Breast epithelium (tissue), 4 donors: Measurements from ENCODE around the gene SOCS1. TPM values are rescaled to one million over a fixed set of nuclear protein-coding genes. Genes with fewer than 3 reads are reported as not detected.

Source experiments
- DNase-seq, 2 donors: peaks; one replicate each; pipeline ENCODE4 v3.0.0-alpha.2; 2019; ENCODE audit warnings: low spot score in 2 of 2
- H3K27ac ChIP-seq, 2 donors: fragments of 200-600 bp; sonication (generic) in 1 of 2; one replicate each; pipeline ENCODE4 v1.5.1; 2016 to 2019; ENCODE audit warnings: mild to moderate bottlenecking in 1 of 2
- H3K27me3 ChIP-seq, 2 donors: fragments of 200-600 bp; sonication (generic) in 1 of 2; one replicate each; pipeline versions ENCODE4 v1.5.1 to v1.6.0; 2017 to 2019; ENCODE audit warnings: control low read depth in 1 of 2, mild to moderate bottlenecking in 1 of 2
- H3K36me3 ChIP-seq: fragments of 200-600 bp; one replicate; pipeline ENCODE4 v1.5.1; 2019
- H3K4me1 ChIP-seq, 2 donors: fragments of 200-600 bp; sonication (generic); one replicate each; pipeline ENCODE4 v1.5.1; 2016 to 2019; ENCODE audit warnings: control low read depth in 1 of 2
- H3K4me3 ChIP-seq, 3 donors: fragments of 200-600 bp; sonication (generic); 1 replicate in 2 of 3; 2 replicates in 1 of 3; pipeline ENCODE4 v1.5.1; 2016 to 2019; ENCODE audit warnings: mild to moderate bottlenecking in 3 of 3, moderate library complexity in 2 of 3
- H3K9me3 ChIP-seq, 2 donors: fragments of 200-600 bp; sonication (generic) in 1 of 2; one replicate each; pipeline ENCODE4 v1.5.1; 2016 to 2019; ENCODE audit warnings: control low read depth in 1 of 2
- POLR2A ChIP-seq: fragments of 450-650 bp; IDR thresholded peaks from one replicate; pipeline ENCODE4 v1.6.1; 2016; ENCODE audit warnings: antibody characterized with exemption, mild to moderate bottlenecking, moderate library complexity
- POLR2AphosphoS5 ChIP-seq, 3 donors: sonication (generic); formaldehyde crosslinking; IDR thresholded peaks; one replicate each; pipeline ENCODE4 v1.6.1; 2017; ENCODE audit warnings: antibody characterized with exemption in 3 of 3
- intact Hi-C: fragments of 100-400 bp; cut with DNase I; formaldehyde crosslinking; loops from one replicate; pipeline ENCODE4 v1.15.1; 2023; ENCODE audit warnings: low total_unique reads
- total RNA-seq, 3 donors: library from RNA; depleted of rRNA; stranded (reverse); fragments of >200 nt; gene quantifications; one replicate each; pipeline ENCODE4 v1.1.0, GENCODE V29; 2016
- TF ChIP-seq, protein P1 (sequence below), 3 donors: fragments of 450-650 bp; IDR thresholded peaks; one replicate each; pipeline ENCODE4 v1.5.1; 2016 to 2017; ENCODE audit warnings: antibody characterized with exemption in 3 of 3, mild to moderate bottlenecking in 3 of 3, moderate library complexity in 3 of 3

SOCS1 gene
- total RNA-seq, 3 donors from 2014 or later, result 4.1 to 9.0 (median 5.6) TPM

DNA sequence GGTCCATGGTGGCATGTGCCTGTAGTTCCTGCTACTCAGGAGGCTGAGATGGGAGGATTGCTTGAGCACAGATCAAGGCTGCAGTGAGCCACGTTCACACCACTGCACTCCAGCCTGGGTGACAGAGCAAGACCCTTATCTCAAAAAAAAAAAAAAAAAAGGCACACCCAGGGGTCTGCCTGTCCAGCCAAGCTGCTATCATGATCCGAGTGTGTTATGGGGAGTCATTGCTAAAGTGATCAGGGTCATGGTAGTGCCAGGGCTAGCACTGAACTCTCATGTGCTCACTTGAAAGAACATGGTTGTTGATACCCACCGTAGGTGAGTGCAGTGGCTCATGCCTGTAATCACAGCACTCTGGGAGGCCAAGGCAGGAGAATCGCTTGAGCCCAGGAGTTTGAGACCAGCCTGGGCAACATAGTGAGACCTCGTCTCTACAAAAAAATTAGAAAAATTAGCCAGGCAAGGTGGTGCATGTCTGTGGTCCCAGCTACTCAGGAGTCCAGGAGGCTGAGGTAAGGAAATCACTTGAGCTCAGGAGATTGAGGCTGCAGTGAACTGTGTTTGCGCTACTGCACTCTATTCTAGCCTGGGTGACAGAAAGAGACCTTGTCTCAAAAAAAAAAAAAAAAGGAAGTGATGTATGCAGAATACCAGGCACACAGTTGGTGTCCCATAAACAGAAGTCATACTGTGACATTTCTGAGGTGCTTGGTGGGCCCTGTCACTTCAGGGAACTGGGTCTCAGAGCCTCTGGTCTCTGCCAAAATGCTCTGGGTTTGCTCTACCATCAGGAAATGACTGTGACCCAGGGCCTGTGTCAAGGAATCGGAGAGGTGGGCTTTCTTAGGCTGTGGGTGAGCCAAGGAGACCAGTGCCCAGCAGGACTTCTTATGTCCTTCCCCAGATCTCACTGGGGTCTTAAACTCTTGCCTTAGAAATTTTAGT lies 23.0 kb upstream of the SOCS1 start:
- no peaks in the 10 kb centered on the region for H3K9me3 ChIP-seq
- no peak for TF ChIP-seq POLR2A
- no peak for TF ChIP-seq POLR2AphosphoS5 (IDR thresholded peaks at IDR 0.05)
- TF ChIP-seq, protein P1, sequence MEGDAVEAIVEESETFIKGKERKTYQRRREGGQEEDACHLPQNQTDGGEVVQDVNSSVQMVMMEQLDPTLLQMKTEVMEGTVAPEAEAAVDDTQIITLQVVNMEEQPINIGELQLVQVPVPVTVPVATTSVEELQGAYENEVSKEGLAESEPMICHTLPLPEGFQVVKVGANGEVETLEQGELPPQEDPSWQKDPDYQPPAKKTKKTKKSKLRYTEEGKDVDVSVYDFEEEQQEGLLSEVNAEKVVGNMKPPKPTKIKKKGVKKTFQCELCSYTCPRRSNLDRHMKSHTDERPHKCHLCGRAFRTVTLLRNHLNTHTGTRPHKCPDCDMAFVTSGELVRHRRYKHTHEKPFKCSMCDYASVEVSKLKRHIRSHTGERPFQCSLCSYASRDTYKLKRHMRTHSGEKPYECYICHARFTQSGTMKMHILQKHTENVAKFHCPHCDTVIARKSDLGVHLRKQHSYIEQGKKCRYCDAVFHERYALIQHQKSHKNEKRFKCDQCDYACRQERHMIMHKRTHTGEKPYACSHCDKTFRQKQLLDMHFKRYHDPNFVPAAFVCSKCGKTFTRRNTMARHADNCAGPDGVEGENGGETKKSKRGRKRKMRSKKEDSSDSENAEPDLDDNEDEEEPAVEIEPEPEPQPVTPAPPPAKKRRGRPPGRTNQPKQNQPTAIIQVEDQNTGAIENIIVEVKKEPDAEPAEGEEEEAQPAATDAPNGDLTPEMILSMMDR (IDR thresholded peaks at IDR 0.05), result no peak
- no peak overlapping the region for H3K4me3 ChIP-seq
- no peaks in the 10 kb centered on the region for H3K36me3 ChIP-seq
- intact Hi-C loops, result no loop called here
- H3K4me1 ChIP-seq, result no peaks in the 10 kb centered on the region
- H3K27ac ChIP-seq, result no peak overlapping the region
- DNase-seq, result no peak
- H3K27me3 ChIP-seq, result no peaks in the 10 kb centered on the region

DNA sequence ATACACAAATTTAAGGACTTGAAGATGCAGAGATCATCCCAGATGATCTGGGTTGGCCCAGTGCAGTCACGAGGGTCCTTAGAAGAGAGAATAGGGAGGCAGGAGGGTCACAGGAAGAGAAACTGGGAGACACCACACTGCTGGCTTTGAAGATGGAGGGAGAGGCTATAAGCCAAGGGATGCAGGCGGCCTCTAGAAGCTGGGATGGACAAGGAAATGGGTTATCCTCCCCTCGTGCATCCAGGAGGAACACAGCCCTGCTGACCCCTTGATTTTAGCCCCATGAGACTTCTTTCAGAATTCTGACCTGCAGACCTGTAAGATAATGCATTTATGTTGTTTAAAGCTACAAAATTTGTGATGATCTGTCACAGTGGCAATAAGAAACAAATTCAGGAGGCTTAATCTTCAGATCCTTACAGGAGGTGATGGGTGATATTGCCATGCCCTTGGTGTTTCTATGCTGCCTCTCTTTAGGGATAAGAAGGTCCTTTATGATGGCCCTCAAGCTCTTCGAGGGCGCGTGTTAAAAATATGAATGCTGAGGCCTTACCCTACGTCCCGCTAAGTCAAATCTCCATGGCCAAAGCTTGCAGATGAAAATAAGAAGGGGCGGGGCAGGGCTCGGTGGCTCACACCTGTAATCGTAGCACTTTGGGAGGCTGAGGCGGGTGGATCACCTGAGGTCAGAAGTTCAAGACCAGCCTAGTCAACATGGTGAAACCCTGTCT lies 21.8 kb upstream of the SOCS1 start:
- H3K9me3 ChIP-seq, result no peaks in the 10 kb centered on the region
- intact Hi-C loops, result no loop called here
- DNase-seq, result no peak
- no peak overlapping the region for H3K27ac ChIP-seq
- TF ChIP-seq, protein P1 (IDR thresholded peaks at IDR 0.05), result no peak
- TF ChIP-seq POLR2AphosphoS5 (IDR thresholded peaks at IDR 0.05), result no peak
- H3K36me3 ChIP-seq, result no peaks in the 10 kb centered on the region
- H3K4me3 ChIP-seq, result no peak overlapping the region
- H3K4me1 ChIP-seq, result no peaks in the 10 kb centered on the region
- no peaks in the 10 kb centered on the region for H3K27me3 ChIP-seq

DNA sequence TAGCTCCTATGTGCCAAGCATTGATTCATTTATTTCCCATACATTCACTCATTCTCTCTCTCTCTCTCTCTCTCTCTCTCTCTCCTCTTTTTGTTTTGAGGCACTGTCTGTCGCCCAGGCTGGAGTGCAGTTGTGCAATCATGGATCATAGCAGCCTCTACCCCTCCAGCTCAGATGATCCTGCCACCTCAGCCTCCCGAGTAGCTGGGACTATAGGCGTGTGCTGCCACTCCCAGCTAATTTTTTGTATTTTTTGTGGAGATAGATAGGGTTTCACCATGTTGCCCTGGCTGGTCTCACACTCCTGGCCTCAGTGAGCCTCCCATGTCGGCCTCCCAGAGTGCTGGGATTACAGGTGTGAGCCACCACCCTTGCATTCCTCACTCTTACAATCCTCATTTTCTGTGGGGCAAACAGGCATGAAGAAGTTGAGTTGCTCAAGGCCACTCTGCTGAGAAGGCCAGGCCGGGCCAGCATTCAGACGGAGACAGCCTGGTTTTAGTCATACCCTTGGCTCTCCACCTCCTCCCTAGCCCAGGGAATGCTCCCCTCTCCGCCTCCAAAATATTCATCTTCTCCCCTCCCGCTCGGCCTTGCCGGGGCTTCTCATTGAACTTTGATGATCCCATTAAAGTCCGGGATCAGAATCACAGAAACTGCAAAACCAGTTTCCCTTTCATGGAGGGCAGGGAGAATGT lies 21.0 kb upstream of the SOCS1 start:
- no peaks in the 10 kb centered on the region for H3K4me1 ChIP-seq
- H3K27ac ChIP-seq, result no peak overlapping the region
- no peaks in the 10 kb centered on the region for H3K36me3 ChIP-seq
- H3K27me3 ChIP-seq, result no peaks in the 10 kb centered on the region
- intact Hi-C loops, result no loop called here
- no peak overlapping the region for H3K4me3 ChIP-seq
- DNase-seq, result no peak
- no peaks in the 10 kb centered on the region for H3K9me3 ChIP-seq
- TF ChIP-seq POLR2AphosphoS5 (IDR thresholded peaks at IDR 0.05) (no peak), POLR2A (no peak)
- TF ChIP-seq, protein P1 (IDR thresholded peaks at IDR 0.05), result no peak

DNA sequence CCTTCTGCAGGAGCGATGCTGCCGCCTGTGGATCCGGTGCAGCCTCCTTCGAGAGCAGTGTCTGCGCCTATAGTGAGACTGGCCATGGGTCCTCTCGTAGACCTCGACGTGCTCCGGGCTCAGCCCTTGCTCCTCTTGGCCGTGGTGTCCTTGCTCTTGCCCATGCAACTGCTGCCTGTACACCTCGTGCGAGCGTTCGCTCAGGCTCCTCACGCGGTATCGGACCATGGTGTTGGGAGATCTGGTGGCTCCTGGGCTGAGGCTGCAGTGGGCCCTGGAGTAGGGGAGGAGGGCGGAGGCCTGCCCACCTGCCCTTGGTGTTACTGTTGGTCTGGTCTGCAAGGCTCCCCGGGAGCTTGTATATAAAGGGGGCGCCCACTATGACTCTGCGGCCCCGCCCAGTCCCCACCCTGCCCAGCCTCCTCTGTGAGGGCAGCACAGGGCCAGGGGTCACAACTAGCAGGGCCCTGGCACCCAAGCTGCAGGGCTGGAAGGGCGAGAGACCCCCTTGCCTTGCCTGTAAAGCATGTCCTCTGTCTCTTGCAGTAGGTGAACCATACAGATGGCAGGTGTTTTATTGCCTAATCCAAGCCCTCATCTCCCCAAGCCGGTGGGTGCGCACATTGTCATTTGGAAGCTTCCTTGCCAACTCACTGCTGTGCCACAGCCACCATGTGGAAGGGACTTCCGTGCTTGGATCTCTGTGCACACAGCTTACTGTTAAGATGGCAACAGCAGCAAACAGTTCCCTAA lies 20.3 kb upstream of the SOCS1 start, which contains the start of gene PRM2:
TSS of gene PRM2 (minus strand) at position 338 of the 753 bp plus-strand sequence. CDS start at position 228, 110 bp downstream.
- no peak within 1 kb of the TSS for H3K4me3 ChIP-seq
- no peak for DNase-seq
- intact Hi-C loops, result no loop called here
- no peak within 1 kb of the TSS for H3K27ac ChIP-seq
- no peaks in the 10 kb centered on the region for H3K9me3 ChIP-seq
- TF ChIP-seq, protein P1 (IDR thresholded peaks at IDR 0.05), result no peak
- TF ChIP-seq POLR2A (no peak), POLR2AphosphoS5 (IDR thresholded peaks at IDR 0.05) (no peak)
- H3K4me1 ChIP-seq, result no peaks in the 10 kb centered on the region
- no peaks in the 10 kb centered on the region for H3K27me3 ChIP-seq
- H3K36me3 ChIP-seq, result no peaks in the 10 kb centered on the region
